ENCODE results near the gene ARRDC2. TPM values are rescaled to one million over a fixed set of nuclear protein-coding genes. Genes with fewer than 3 reads are reported as not detected.

ARRDC2 gene
- total and polyA plus RNA-seq, 2 of the 13 experiments (the other 11 are each of a cell fraction or from before 2014, with no cell fraction given), result 2.1 to 3.4 TPM

GRCh38 chr19:18007044-18007916, 690 bp upstream of the ARRDC2 start (continued):
- 0 out of 2 replicates have a peak, but pooled peaks have one; percentile 40 for TF ChIP-seq FOXC1 (CRISPR knock-in tag; IDR thresholded peaks at IDR 0.05; ENCODE audit: borderline replicate concordance)
- TF ChIP-seq ARID4A (CRISPR knock-in tag; IDR thresholded peaks at IDR 0.05; ENCODE audit: borderline replicate concordance), result peak; percentile 26; the same call in 1 of the 2 replicates
- no peak for TF ChIP-seq SSRP1 (CRISPR knock-in tag; IDR thresholded peaks at IDR 0.05)
- peak; percentile 73; the same call in 1 of the 2 replicates for TF ChIP-seq HOXD1 (CRISPR knock-in tag; IDR thresholded peaks at IDR 0.05)
- peak; percentile 52; the same call in 1 of the 2 replicates for TF ChIP-seq HOXA3 (CRISPR knock-in tag; IDR thresholded peaks at IDR 0.05)
- TF ChIP-seq NFE2L1 (CRISPR knock-in tag; IDR thresholded peaks at IDR 0.05; ENCODE audit: borderline replicate concordance), result no peak
- no peak for TF ChIP-seq SRY (CRISPR knock-in tag; IDR thresholded peaks at IDR 0.05)
- TF ChIP-seq IRX3 (CRISPR knock-in tag; IDR thresholded peaks at IDR 0.05; ENCODE audit: borderline replicate concordance, low read depth), result no peak
- no peak for TF ChIP-seq MTF1 (CRISPR knock-in tag; IDR thresholded peaks at IDR 0.05)
- no peak for TF ChIP-seq ZBED4 (CRISPR knock-in tag; IDR thresholded peaks at IDR 0.05; ENCODE audit: borderline replicate concordance)
- peak; percentile 46; the same call in 1 of the 2 replicates for TF ChIP-seq RXRB (CRISPR knock-in tag; IDR thresholded peaks at IDR 0.05; ENCODE audit: borderline replicate concordance)
- peak; percentile 65; the same call in 1 of the 2 replicates for TF ChIP-seq MEIS2 (CRISPR knock-in tag; IDR thresholded peaks at IDR 0.05)
- TF ChIP-seq ZNF678 (CRISPR knock-in tag; IDR thresholded peaks at IDR 0.05), result no peak
- no peak for TF ChIP-seq ZKSCAN1 (IDR thresholded peaks at IDR 0.05; ENCODE audit: low read length)
- TF ChIP-seq HDAC1 (CRISPR knock-in tag; IDR thresholded peaks at IDR 0.05), result 0 out of 2 replicates have a peak, but pooled peaks have one; percentile 46
- TF ChIP-seq ZNF556 (CRISPR knock-in tag; IDR thresholded peaks at IDR 0.05; ENCODE audit: borderline replicate concordance), result peak; percentile 83; the same call in 1 of the 2 replicates
- peak; percentile 69 for TF ChIP-seq HNRNPLL (IDR thresholded peaks at IDR 0.05; ENCODE audit: low read depth, low read length, poor library complexity, severe bottlenecking)
- TF ChIP-seq CENPBD1 (CRISPR knock-in tag; IDR thresholded peaks at IDR 0.05; ENCODE audit: borderline replicate concordance, low read depth), result no peak
- TF ChIP-seq ERF (CRISPR knock-in tag; IDR thresholded peaks at IDR 0.05), result peak; percentile 55; the same call in 1 of the 2 replicates
- TF ChIP-seq ZNF124 (CRISPR knock-in tag; IDR thresholded peaks at IDR 0.05), result peak; percentile 45; the same call in 1 of the 2 replicates
- TF ChIP-seq GABPB1 (CRISPR knock-in tag; IDR thresholded peaks at IDR 0.05), result peak; percentile 57; the same call in 1 of the 2 replicates
